Neural crest cell (in vitro differentiated cells): ENCODE measurements around the gene USP11. TPM values are rescaled to one million over a fixed set of nuclear protein-coding genes. Genes with fewer than 3 reads are reported as not detected.

Experiments
- DNase-seq: peaks from one replicate; pipeline ENCODE4 v3.0.0; 2021; ENCODE audit warnings: low read depth, mixed read lengths, low spot score
- H3K27ac Mint-ChIP-seq: one replicate; pipeline ENCODE4 v1.8.0; 2021; ENCODE audit warnings: mild to moderate bottlenecking, mixed read lengths; ENCODE audit not compliant: unreplicated experiment
- H3K27me3 Mint-ChIP-seq: 2 replicates; pipeline ENCODE4 v1.8.0; 2021; ENCODE audit warnings: low read depth, mild to moderate bottlenecking, mixed read lengths
- H3K36me3 Mint-ChIP-seq: 2 replicates; pipeline ENCODE4 v1.8.0; 2021; ENCODE audit warnings: low read depth, mild to moderate bottlenecking, mixed read lengths
- H3K4me1 Mint-ChIP-seq: 2 replicates; pipeline ENCODE4 v1.8.0; 2021; ENCODE audit warnings: mixed read lengths
- H3K4me3 Mint-ChIP-seq: one replicate; pipeline ENCODE4 v1.8.0; 2021; ENCODE audit warnings: mild to moderate bottlenecking, mixed read lengths
- H3K9me3 Mint-ChIP-seq: 2 replicates; pipeline ENCODE4 v1.8.0; 2021; ENCODE audit warnings: mixed read lengths
- total RNA-seq: library from RNA; stranded (reverse); gene quantifications from 2 replicates; pipeline ENCODE4 v1.2.1, GENCODE V29; 2021
- TF ChIP-seq, protein P1 (sequence below): fragments of 200-600 bp; sonication (generic); conservative IDR thresholded peaks from 2 replicates; pipeline ENCODE4 v1.5.0; 2021; ENCODE audit warnings: antibody characterized with exemption, mild to moderate bottlenecking

USP11 gene
- total RNA-seq, 1 donor from 2014 or later = 245 TPM

DNA sequence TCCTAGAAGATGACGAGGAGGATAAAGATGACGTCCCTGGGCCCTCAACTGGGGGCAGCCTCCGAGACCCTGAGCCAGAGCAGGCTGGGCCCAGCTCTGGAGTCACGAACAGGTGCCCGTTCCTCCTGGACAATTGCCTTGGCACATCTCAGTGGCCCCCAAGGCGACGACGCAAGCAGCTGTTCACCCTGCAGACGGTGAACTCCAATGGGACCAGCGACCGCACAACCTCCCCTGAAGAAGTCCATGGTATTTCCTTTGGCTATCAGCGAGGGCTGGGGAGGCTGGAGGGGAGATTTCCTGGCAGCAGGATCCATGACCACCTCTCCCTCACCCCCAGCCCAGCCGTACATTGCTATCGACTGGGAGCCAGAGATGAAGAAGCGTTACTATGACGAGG is 11.9 kb downstream of the USP11 start:
- Mint-ChIP-seq H3K27ac (no peak overlapping the region), H3K36me3 (peaks cover 56% of the 10 kb centered on the region)

DNA sequence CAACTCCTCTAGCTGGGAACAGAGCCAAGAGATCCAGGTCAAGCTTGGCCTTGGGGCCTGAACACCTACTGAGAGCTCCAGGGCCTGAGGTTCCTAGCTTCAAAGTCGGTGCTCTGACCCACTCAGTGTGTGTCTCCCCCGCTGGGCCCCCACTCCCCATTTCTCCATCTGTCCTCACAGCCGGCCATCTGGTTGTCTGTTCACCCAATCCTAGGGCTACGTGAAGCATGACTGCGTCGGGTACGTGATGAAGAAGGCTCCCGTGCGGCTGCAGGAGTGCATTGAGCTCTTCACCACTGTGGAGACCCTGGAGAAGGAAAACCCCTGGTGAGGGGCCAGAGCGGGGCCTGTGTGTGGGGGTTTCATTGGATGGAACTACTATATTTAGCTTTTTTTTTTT is 12.3 kb downstream of the USP11 start:
- TF ChIP-seq, protein P1, sequence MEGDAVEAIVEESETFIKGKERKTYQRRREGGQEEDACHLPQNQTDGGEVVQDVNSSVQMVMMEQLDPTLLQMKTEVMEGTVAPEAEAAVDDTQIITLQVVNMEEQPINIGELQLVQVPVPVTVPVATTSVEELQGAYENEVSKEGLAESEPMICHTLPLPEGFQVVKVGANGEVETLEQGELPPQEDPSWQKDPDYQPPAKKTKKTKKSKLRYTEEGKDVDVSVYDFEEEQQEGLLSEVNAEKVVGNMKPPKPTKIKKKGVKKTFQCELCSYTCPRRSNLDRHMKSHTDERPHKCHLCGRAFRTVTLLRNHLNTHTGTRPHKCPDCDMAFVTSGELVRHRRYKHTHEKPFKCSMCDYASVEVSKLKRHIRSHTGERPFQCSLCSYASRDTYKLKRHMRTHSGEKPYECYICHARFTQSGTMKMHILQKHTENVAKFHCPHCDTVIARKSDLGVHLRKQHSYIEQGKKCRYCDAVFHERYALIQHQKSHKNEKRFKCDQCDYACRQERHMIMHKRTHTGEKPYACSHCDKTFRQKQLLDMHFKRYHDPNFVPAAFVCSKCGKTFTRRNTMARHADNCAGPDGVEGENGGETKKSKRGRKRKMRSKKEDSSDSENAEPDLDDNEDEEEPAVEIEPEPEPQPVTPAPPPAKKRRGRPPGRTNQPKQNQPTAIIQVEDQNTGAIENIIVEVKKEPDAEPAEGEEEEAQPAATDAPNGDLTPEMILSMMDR = no peak
- H3K4me1 Mint-ChIP-seq = no peaks in the 10 kb centered on the region
- DNase-seq = no peak
- H3K36me3 Mint-ChIP-seq = peaks cover 51% of the 10 kb centered on the region
- no peak overlapping the region for H3K27ac Mint-ChIP-seq
- H3K9me3 Mint-ChIP-seq = no peaks in the 10 kb centered on the region
- H3K27me3 Mint-ChIP-seq = no peaks in the 10 kb centered on the region
- no peak overlapping the region for H3K4me3 Mint-ChIP-seq

More for the DNA sequence above, 11.9 kb downstream of the USP11 start:
- Mint-ChIP-seq H3K4me3 (no peak overlapping the region), H3K9me3 (no peaks in the 10 kb centered on the region), H3K27me3 (no peaks in the 10 kb centered on the region), H3K4me1 (no peaks in the 10 kb centered on the region)
- DNase-seq = no peak
- TF ChIP-seq, protein P1 = no peak

DNA sequence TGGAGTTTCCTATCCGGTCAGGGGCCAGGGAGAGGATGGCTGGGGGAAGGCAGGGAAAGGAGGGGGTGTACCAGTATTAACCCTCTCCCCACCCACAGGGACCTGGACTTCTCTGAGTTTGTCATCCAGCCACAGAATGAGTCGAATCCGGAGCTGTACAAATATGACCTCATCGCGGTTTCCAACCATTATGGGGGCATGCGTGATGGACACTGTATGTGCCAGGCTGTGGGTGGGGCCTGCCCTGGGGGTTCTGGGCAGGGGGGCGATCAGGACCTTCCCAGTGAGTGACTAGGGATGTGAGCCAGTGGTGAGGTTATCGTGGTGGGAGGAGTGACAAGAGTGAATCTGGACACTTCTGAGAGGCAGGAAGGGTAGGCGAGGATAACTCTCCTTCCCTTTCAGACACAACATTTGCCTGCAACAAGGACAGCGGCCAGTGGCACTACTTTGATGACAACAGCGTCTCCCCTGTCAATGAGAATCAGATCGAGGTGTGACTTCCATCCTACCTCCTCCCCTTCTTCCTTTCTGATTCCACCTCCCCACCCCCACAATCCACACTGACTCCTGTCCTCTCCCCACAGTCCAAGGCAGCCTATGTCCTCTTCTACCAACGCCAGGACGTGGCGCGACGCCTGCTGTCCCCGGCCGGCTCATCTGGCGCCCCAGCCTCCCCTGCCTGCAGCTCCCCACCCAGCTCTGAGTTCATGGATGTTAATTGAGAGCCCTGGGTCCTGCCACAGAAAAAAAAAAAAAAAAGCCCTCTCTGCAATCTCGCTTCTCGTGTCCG is 14.6 kb downstream of the USP11 start:
- Mint-ChIP-seq H3K9me3 (no peaks in the 10 kb centered on the region), H3K4me3 (peak overlapping the region; percentile 4), H3K36me3 (peaks cover 36% of the 10 kb centered on the region), H3K27me3 (no peaks in the 10 kb centered on the region), H3K4me1 (no peaks in the 10 kb centered on the region), H3K27ac (peak overlapping the region; percentile 78)
- TF ChIP-seq, protein P1 = no peak
- DNase-seq = no peak

DNA sequence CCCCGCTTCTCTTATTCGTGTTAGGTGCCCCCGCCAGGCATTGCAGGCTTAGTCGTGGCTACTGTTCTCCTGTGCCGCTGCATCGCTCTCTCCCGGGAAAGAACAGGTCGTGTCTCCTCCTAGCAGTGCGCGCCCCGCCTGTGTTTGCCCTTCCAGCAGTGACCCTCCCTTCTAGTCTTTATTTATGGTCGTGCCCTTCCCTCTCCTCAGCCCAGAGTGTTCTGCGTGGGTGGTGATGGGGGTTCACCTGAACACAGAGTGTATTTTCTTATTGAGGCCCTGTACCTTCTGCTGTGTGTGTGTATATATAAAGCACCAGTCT is 15.2 kb downstream of the USP11 start:
- H3K4me3 Mint-ChIP-seq = peak overlapping the region; percentile 4
- H3K9me3 Mint-ChIP-seq = no peaks in the 10 kb centered on the region
- H3K27ac Mint-ChIP-seq = peak overlapping the region; percentile 78
- no peaks in the 10 kb centered on the region for H3K27me3 Mint-ChIP-seq
- DNase-seq = no peak
- no peaks in the 10 kb centered on the region for H3K4me1 Mint-ChIP-seq
- H3K36me3 Mint-ChIP-seq = peaks cover 34% of the 10 kb centered on the region
- TF ChIP-seq, protein P1 = no peak

DNA sequence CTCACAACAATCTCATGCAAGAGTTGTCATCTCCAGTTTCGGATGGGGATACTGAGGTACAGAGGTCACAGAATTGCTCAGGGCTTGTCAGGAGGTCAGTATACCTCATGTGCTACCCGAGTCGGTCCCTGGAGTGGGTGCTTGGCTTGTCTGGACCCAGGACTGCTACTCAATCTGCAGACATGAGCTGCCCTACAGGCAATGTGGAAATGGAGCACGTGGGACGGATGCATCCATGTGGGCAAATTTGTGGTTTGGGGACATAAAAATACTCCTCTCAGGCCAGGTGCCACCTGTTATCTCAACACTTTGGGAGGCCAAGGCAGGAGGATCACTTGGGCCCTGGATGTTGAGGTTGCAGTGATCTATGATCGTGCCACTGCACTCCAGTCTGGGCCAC is 15.8 kb downstream of the USP11 start:
- no peak for DNase-seq
- no peaks in the 10 kb centered on the region for H3K9me3 Mint-ChIP-seq
- H3K27ac Mint-ChIP-seq = no peak overlapping the region
- H3K4me3 Mint-ChIP-seq = no peak overlapping the region
- H3K36me3 Mint-ChIP-seq = peaks cover 32% of the 10 kb centered on the region
- H3K4me1 Mint-ChIP-seq = no peaks in the 10 kb centered on the region
- TF ChIP-seq, protein P1 = no peak
- H3K27me3 Mint-ChIP-seq = no peaks in the 10 kb centered on the region
